ENCODE results near the gene GLOD5. TPM values are rescaled to one million over a fixed set of nuclear protein-coding genes. Genes with fewer than 3 reads are reported as not detected.

Gene GLOD5
- total RNA-seq, 2 donors from 2014 or later, result not detected

GRCh38 chrX:48736878-48737212 is 24.7 kb upstream of the GLOD5 start:
- Histone ChIP-seq H3K4me1 (ENCODE audit: control insufficient read depth, insufficient read depth, low read length) (no peaks in the 10 kb centered on the region), H3K27ac (ENCODE audit: low read depth, low read length) (no peak overlapping the region), H3K4me3 (ENCODE audit: low read length) (peak overlapping the region; percentile 78), H3K9me3 (ENCODE audit: control insufficient read depth, low read length) (no peaks in the 10 kb centered on the region), H3K36me3 (ENCODE audit: control insufficient read depth, insufficient read depth, low read length) (no peaks in the 10 kb centered on the region), H3K9ac (ENCODE audit: extremely low read depth, low read length, poor library complexity, severe bottlenecking) (no peak overlapping the region), H3K27me3 (ENCODE audit: control insufficient read depth, insufficient read depth, low read length, poor library complexity, severe bottlenecking) (no peaks in the 10 kb centered on the region)
- Mint-ChIP-seq H3K4me3 (peak overlapping the region; percentile 77), H3K9me3 (peaks cover 62% of the 10 kb centered on the region), H3K27me3 (ENCODE audit: insufficient read depth) (no peaks in the 10 kb centered on the region), H3K27ac (no peak overlapping the region), H3K36me3 (ENCODE audit: low read depth) (no peaks in the 10 kb centered on the region), H3K4me1 (peaks cover 5% of the 10 kb centered on the region)
- 15 to 29% methylated on average over 1 to 10 of the region's 10 CpGs for WGBS, 2 experiments (ENCODE audit: insufficient coverage in 1 of 2, insufficient read length in 1 of 2)
- TF ChIP-seq CTCF (conservative IDR thresholded peaks at IDR 0.05), result no peak
- no peak for DNase-seq

- Histone ChIP-seq H3K36me3 (ENCODE audit: control insufficient read depth, insufficient read depth, low read length) (no peaks in the 10 kb centered on the region), H3K4me1 (ENCODE audit: control insufficient read depth, insufficient read depth, low read length) (no peaks in the 10 kb centered on the region), H3K9ac (ENCODE audit: extremely low read depth, low read length, poor library complexity, severe bottlenecking) (no peak overlapping the region), H3K4me3 (ENCODE audit: low read length) (peak overlapping the region; percentile 78), H3K27ac (ENCODE audit: low read depth, low read length) (peak overlapping the region; percentile 52), H3K9me3 (ENCODE audit: control insufficient read depth, low read length) (no peaks in the 10 kb centered on the region), H3K27me3 (ENCODE audit: control insufficient read depth, insufficient read depth, low read length, poor library complexity, severe bottlenecking) (no peaks in the 10 kb centered on the region)
- Mint-ChIP-seq H3K4me3 (peak overlapping the region; percentile 77), H3K36me3 (ENCODE audit: low read depth) (no peaks in the 10 kb centered on the region), H3K4me1 (peaks cover 5% of the 10 kb centered on the region), H3K27me3 (ENCODE audit: insufficient read depth) (no peaks in the 10 kb centered on the region), H3K27ac (peak overlapping the region; percentile 83), H3K9me3 (peaks cover 61% of the 10 kb centered on the region)
- TF ChIP-seq CTCF (conservative IDR thresholded peaks at IDR 0.05), result no peak
- WGBS, 2 experiments (ENCODE audit: insufficient coverage in 1 of 2, insufficient read length in 1 of 2), result 0 to 2% methylated on average over 4 to 48 of the region's 48 CpGs
- peak; percentile 94 for DNase-seq
These were observed 24.2 kb upstream of the GLOD5 start for GRCh38 chrX:48737213-48737938.

GRCh38 chrX:48737940-48738339 is 23.6 kb upstream of the GLOD5 start:
- Histone ChIP-seq H3K9me3 (ENCODE audit: control insufficient read depth, low read length) (no peaks in the 10 kb centered on the region), H3K36me3 (ENCODE audit: control insufficient read depth, insufficient read depth, low read length) (no peaks in the 10 kb centered on the region), H3K4me1 (ENCODE audit: control insufficient read depth, insufficient read depth, low read length) (no peaks in the 10 kb centered on the region), H3K27me3 (ENCODE audit: control insufficient read depth, insufficient read depth, low read length, poor library complexity, severe bottlenecking) (no peaks in the 10 kb centered on the region), H3K4me3 (ENCODE audit: low read length) (peak overlapping the region; percentile 78), H3K9ac (ENCODE audit: extremely low read depth, low read length, poor library complexity, severe bottlenecking) (no peak overlapping the region), H3K27ac (ENCODE audit: low read depth, low read length) (peak overlapping the region; percentile 52)
- no peaks in the 10 kb centered on the region for H3K36me3 Mint-ChIP-seq (ENCODE audit: low read depth)
- peaks cover 63% of the 10 kb centered on the region for H3K9me3 Mint-ChIP-seq
- H3K4me1 Mint-ChIP-seq, result peaks cover 5% of the 10 kb centered on the region
- H3K4me3 Mint-ChIP-seq, result peak overlapping the region; percentile 77
- no peaks in the 10 kb centered on the region for H3K27me3 Mint-ChIP-seq (ENCODE audit: insufficient read depth)
- TF ChIP-seq CTCF (conservative IDR thresholded peaks at IDR 0.05), result no peak
- WGBS, 2 experiments (ENCODE audit: insufficient coverage in 1 of 2, insufficient read length in 1 of 2), result 72 to 100% methylated on average over 2 to 7 of the region's 7 CpGs
- no peak for DNase-seq
- H3K27ac Mint-ChIP-seq, result peak overlapping the region; percentile 83
